Hematopoietic multipotent progenitor cell treated with erythropoietin and hydrocortisone succinate and interleukin-3 and kit ligand, for 15 days (in vitro differentiated cells): ENCODE measurements around the gene GDPD5.

Source experiments
- DNase-seq: peaks from one replicate; pipeline ENCODE4 v3.0.0-alpha.2; 2015; ENCODE audit warnings: low spot score

Gene GDPD5

GRCh38 chr11:75534259-75535069 is 8.7 kb upstream of the GDPD5 start:
- DNase-seq, result peak; percentile 98

GRCh38 chr11:75533896-75534258 is 8.1 kb upstream of the GDPD5 start:
- peak; percentile 81 for DNase-seq

- DNase-seq, result peak; percentile 94
Observed at GRCh38 chr11:75532200-75533048, 6.7 kb upstream of the GDPD5 start.

- no peak for DNase-seq
Observed at GRCh38 chr11:75531325-75531724, 5.6 kb upstream of the GDPD5 start.

- DNase-seq, result no peak
Observed at GRCh38 chr11:75530577-75530976, 4.8 kb upstream of the GDPD5 start.

- DNase-seq, result no peak
Observed at GRCh38 chr11:75527938-75528735, 2.4 kb upstream of the GDPD5 start.

- DNase-seq, result no peak
Observed at GRCh38 chr11:75527130-75527529, 1.4 kb upstream of the GDPD5 start.

GRCh38 chr11:75526192-75526541 is 426 bp upstream of the GDPD5 start:
- no peak for DNase-seq

- no peak for DNase-seq
Observed at GRCh38 chr11:75524665-75525432, 892 bp downstream of the GDPD5 start.

- no peak for DNase-seq
Observed at GRCh38 chr11:75523811-75524664, 1.7 kb downstream of the GDPD5 start.

- no peak for DNase-seq
Observed at GRCh38 chr11:75523189-75523588, 2.6 kb downstream of the GDPD5 start.

- DNase-seq, result no peak
Observed at GRCh38 chr11:75522286-75523044, 3.3 kb downstream of the GDPD5 start.

- no peak for DNase-seq
Observed at GRCh38 chr11:75520688-75521087, 5.1 kb downstream of the GDPD5 start.

- no peak for DNase-seq
Observed at GRCh38 chr11:75518771-75519653, 6.7 kb downstream of the GDPD5 start.

GRCh38 chr11:75518204-75518549 is 7.6 kb downstream of the GDPD5 start:
- DNase-seq, result no peak

GRCh38 chr11:75516886-75517285 is 8.9 kb downstream of the GDPD5 start:
- no peak for DNase-seq

- no peak for DNase-seq
Observed at GRCh38 chr11:75516140-75516539, 9.6 kb downstream of the GDPD5 start.

- DNase-seq, result no peak
Observed at GRCh38 chr11:75514596-75514995, 11.1 kb downstream of the GDPD5 start.

GRCh38 chr11:75513250-75513649 is 12.5 kb downstream of the GDPD5 start:
- DNase-seq, result no peak
